CD4-positive, CD25-positive, alpha-beta regulatory T cell (primary cell): Measurements from ENCODE around the gene MATCAP1. TPM values are rescaled to one million over a fixed set of nuclear protein-coding genes. Genes with fewer than 3 reads are reported as not detected.

Experiments used
- ATAC-seq, 2 donors: fragments of 150-1000 bp; cut with Tn5 transposase; one replicate each; pipeline ENCODE4 v1.10.0; 2021; ENCODE audit warnings: low read depth in 2 of 2, moderate number of reproducible peaks in 2 of 2, moderate library complexity in 1 of 2
- DNase-seq, 3 donors: peaks; one replicate each; pipeline versions ENCODE4 v3.0.0 to v3.0.0-alpha.2; 2012 to 2022; ENCODE audit warnings: mixed read lengths in 1 of 3
- H3K27ac ChIP-seq: one replicate; pipeline ENCODE4 v1.7.0; 2013; ENCODE audit warnings: mild to moderate bottlenecking, low read length; ENCODE audit not compliant: insufficient read depth, poor library complexity, severe bottlenecking
- H3K27me3 ChIP-seq: one replicate; pipeline ENCODE4 v1.7.0; 2013; ENCODE audit warnings: low read length; ENCODE audit not compliant: control insufficient read depth, insufficient read depth
- H3K36me3 ChIP-seq: one replicate; pipeline ENCODE4 v1.7.0; 2013; ENCODE audit warnings: mild to moderate bottlenecking, low read length, moderate library complexity; ENCODE audit not compliant: control insufficient read depth, insufficient read depth
- H3K4me1 ChIP-seq: 2 replicates; pipeline ENCODE4 v1.7.0; 2013; ENCODE audit warnings: mild to moderate bottlenecking, low read length; ENCODE audit not compliant: insufficient read depth, control insufficient read depth, poor library complexity, severe bottlenecking
- H3K4me3 ChIP-seq: one replicate; pipeline ENCODE4 v1.7.0; 2013; ENCODE audit warnings: low read depth, mild to moderate bottlenecking, low read length, moderate library complexity
- H3K9me3 ChIP-seq, 2 experiments: 1 replicate in 1 of 2; 2 replicates in 1 of 2; pipeline ENCODE4 v1.7.0; 2013; ENCODE audit warnings: low read length in 2 of 2, mild to moderate bottlenecking in 1 of 2, moderate library complexity in 1 of 2; ENCODE audit not compliant: control insufficient read depth in 2 of 2
- H3K27ac Mint-ChIP-seq, 3 donors: one replicate each; pipeline ENCODE4 v1.8.0; 2020 to 2022; ENCODE audit warnings: mild to moderate bottlenecking in 3 of 3, mixed read lengths in 3 of 3, moderate library complexity in 2 of 3
- H3K27me3 Mint-ChIP-seq: one replicate; pipeline ENCODE4 v1.8.0; 2022; ENCODE audit warnings: mild to moderate bottlenecking, mixed read lengths
- H3K36me3 Mint-ChIP-seq: one replicate; pipeline ENCODE4 v1.8.0; 2020; ENCODE audit warnings: mixed read lengths
- H3K4me1 Mint-ChIP-seq, 4 donors: one replicate each; pipeline ENCODE4 v1.8.0; 2020 to 2022; ENCODE audit warnings: mixed read lengths in 4 of 4, mild to moderate bottlenecking in 1 of 4
- H3K4me3 Mint-ChIP-seq, 4 donors: one replicate each; pipeline ENCODE4 v1.8.0; 2020 to 2022; ENCODE audit warnings: mild to moderate bottlenecking in 4 of 4, mixed read lengths in 4 of 4, moderate library complexity in 3 of 4
- H3K9me3 Mint-ChIP-seq, 7 donors: one replicate each; pipeline ENCODE4 v1.8.0; 2020 to 2022; ENCODE audit warnings: mixed read lengths in 7 of 7, mild to moderate bottlenecking in 3 of 7, moderate library complexity in 2 of 7
- polyA plus RNA-seq, 4 donors: library from polyadenylated mRNA; unstranded; fragments of 300-500 nt; fragmentation: Illumina TruSeq; gene quantifications; one replicate each; pipeline ENCODE4 v1.2.3, GENCODE V29; 2021
- total RNA-seq: library from RNA; stranded (reverse); gene quantifications from one replicate; pipeline ENCODE4 v1.2.3, GENCODE V29; 2022

The MATCAP1 gene
- total and polyA plus RNA-seq, 5 donors from 2014 or later, result 0.80 to 19.6 TPM; not detected in 3

- Histone ChIP-seq H3K4me1 (peaks cover 16% of the 10 kb centered on the region), H3K4me3 (no peak overlapping the region), H3K27me3 (no peaks in the 10 kb centered on the region), H3K9me3 (no peaks in the 10 kb centered on the region), H3K27ac (no peak overlapping the region), H3K36me3 (peaks cover 40% of the 10 kb centered on the region)
- Mint-ChIP-seq H3K4me3 (peak overlapping the region in 1 of 4 donors; percentile 72), H3K36me3 (peaks cover 49% of the 10 kb centered on the region), H3K9me3 (no peaks in the 10 kb centered on the region), H3K27ac (no peak overlapping the region), H3K4me1 (peaks cover 0 to 13% (median 8%) of the 10 kb centered on the region in 4 donors), H3K27me3 (peaks cover 10% of the 10 kb centered on the region)
- DNase-seq (no peak), ATAC-seq (no peak)
These were observed 36.2 kb downstream of the MATCAP1 start for GRCh38 chr16:67147437-67148140.

- Histone ChIP-seq H3K4me1 (peaks cover 16% of the 10 kb centered on the region), H3K4me3 (no peak overlapping the region), H3K27me3 (no peaks in the 10 kb centered on the region), H3K36me3 (peaks cover 43% of the 10 kb centered on the region), H3K9me3 (no peaks in the 10 kb centered on the region), H3K27ac (no peak overlapping the region)
- peaks cover 0 to 10% (median 6%) of the 10 kb centered on the region in 4 donors for H3K4me1 Mint-ChIP-seq
- no peak overlapping the region for H3K27ac Mint-ChIP-seq
- ATAC-seq, result no peak
- DNase-seq, result no peak
- H3K36me3 Mint-ChIP-seq, result peaks cover 56% of the 10 kb centered on the region
- no peak overlapping the region for H3K4me3 Mint-ChIP-seq
- peaks cover 9% of the 10 kb centered on the region for H3K27me3 Mint-ChIP-seq
- no peaks in the 10 kb centered on the region for H3K9me3 Mint-ChIP-seq
These were observed 37.0 kb downstream of the MATCAP1 start for GRCh38 chr16:67146523-67147357.

DNA sequence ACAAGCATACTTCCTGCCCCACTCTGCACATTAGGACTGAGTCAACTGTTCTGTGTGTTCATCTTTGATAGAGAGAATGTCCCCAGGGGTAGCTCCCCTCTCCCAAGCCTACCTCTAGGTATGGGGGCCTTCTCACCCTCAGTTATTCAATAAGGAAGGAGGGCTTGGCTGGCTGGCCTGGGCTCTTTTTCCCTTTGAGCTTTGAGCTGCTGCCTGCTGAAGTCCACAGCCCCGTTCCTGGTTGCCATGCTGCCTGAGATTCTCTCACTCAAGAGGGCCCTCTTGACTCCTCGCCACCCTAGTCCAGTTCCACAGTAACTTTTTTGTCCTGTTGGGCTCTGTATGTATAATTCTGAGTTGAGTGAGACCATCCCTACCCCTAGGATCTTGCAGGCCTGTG lies 38.0 kb downstream of the MATCAP1 start:
- H3K4me1 ChIP-seq, result peaks cover 11% of the 10 kb centered on the region
- peaks cover 53% of the 10 kb centered on the region for H3K36me3 ChIP-seq
- Mint-ChIP-seq H3K4me1 (peaks cover 0 to 5% (median 1%) of the 10 kb centered on the region in 4 donors), H3K9me3 (no peaks in the 10 kb centered on the region), H3K36me3 (peaks cover 65% of the 10 kb centered on the region), H3K27ac (no peak overlapping the region), H3K4me3 (no peak overlapping the region), H3K27me3 (peaks cover 5% of the 10 kb centered on the region)
- no peak overlapping the region for H3K27ac ChIP-seq
- H3K4me3 ChIP-seq, result no peak overlapping the region
- H3K9me3 ChIP-seq, result no peaks in the 10 kb centered on the region
- no peaks in the 10 kb centered on the region for H3K27me3 ChIP-seq
- ATAC-seq (no peak), DNase-seq (no peak)

DNA sequence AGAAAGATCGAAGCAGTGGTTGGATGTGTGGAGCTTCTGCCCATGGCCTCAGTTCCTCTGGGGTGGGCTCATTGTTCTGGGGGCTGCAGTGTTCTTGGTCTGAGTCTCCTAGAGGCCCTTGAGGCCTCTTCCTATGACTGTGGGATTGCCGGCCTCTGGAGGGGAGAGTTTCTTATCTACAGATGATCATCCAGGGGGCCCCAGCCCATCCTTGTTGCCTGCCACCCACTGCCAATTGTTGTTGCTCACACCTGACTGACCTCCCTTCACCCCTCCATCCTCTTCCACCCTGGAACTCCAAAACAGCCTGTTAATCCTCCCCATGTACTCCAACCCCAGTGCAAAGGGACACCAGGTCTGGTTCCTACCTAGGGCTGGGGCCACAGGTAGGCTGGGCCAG lies 38.8 kb downstream of the MATCAP1 start:
- DNase-seq (no peak), ATAC-seq (no peak)
- H3K4me3 ChIP-seq, result no peak overlapping the region
- H3K36me3 Mint-ChIP-seq, result peaks cover 73% of the 10 kb centered on the region
- H3K27me3 Mint-ChIP-seq, result peaks cover 5% of the 10 kb centered on the region
- peak overlapping the region in 1 of 3 donors; percentile 38 for H3K27ac Mint-ChIP-seq
- no peaks in the 10 kb centered on the region for H3K27me3 ChIP-seq
- H3K4me1 ChIP-seq, result peaks cover 3% of the 10 kb centered on the region
- no peaks in the 10 kb centered on the region for H3K9me3 ChIP-seq
- H3K27ac ChIP-seq, result no peak overlapping the region
- H3K4me3 Mint-ChIP-seq, result peak overlapping the region in 1 of 4 donors; percentile 15
- no peaks in the 10 kb centered on the region for H3K9me3 Mint-ChIP-seq
- H3K36me3 ChIP-seq, result peaks cover 61% of the 10 kb centered on the region
- H3K4me1 Mint-ChIP-seq, result peaks cover 0 to 5% (median 1%) of the 10 kb centered on the region in 4 donors

- H3K9me3 ChIP-seq, result no peaks in the 10 kb centered on the region
- no peak overlapping the region for H3K4me3 ChIP-seq
- H3K36me3 ChIP-seq, result peaks cover 71% of the 10 kb centered on the region
- H3K27me3 Mint-ChIP-seq, result no peaks in the 10 kb centered on the region
- no peaks in the 10 kb centered on the region for H3K9me3 Mint-ChIP-seq
- H3K4me1 ChIP-seq, result no peaks in the 10 kb centered on the region
- peaks cover 76% of the 10 kb centered on the region for H3K36me3 Mint-ChIP-seq
- no peak overlapping the region for H3K4me3 Mint-ChIP-seq
- H3K27ac Mint-ChIP-seq, result no peak overlapping the region
- H3K27me3 ChIP-seq, result no peaks in the 10 kb centered on the region
- ATAC-seq (no peak), DNase-seq (no peak)
- no peak overlapping the region for H3K27ac ChIP-seq
- no peaks in the 10 kb centered on the region for H3K4me1 Mint-ChIP-seq
These were observed 41.4 kb downstream of the MATCAP1 start for GRCh38 chr16:67142342-67142741.

DNA sequence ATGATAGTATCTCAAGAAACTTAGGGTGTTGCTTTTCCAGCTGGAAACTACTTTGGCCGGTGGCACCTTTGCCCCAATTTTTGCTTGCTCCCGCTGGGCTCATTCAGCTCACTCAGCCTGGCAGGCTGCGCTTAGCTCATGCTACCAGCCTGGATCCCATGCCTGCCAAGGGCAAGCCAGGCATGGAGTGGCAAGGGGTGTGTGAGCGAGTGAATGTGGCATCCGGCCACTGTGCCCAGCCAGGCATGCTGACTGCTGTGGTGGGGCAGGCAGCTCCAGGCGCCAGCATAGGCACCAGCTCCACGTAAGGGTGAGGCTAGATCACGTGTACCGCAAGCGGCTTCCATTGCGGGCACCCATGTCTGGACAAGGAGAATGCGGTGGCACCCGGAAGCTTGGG lies 42.4 kb downstream of the MATCAP1 start:
- Mint-ChIP-seq H3K9me3 (no peaks in the 10 kb centered on the region), H3K36me3 (peaks cover 68% of the 10 kb centered on the region), H3K4me3 (no peak overlapping the region), H3K4me1 (no peaks in the 10 kb centered on the region), H3K27ac (no peak overlapping the region), H3K27me3 (no peaks in the 10 kb centered on the region)
- H3K4me1 ChIP-seq, result no peaks in the 10 kb centered on the region
- no peaks in the 10 kb centered on the region for H3K27me3 ChIP-seq
- H3K27ac ChIP-seq, result no peak overlapping the region
- ATAC-seq, result no peak
- H3K9me3 ChIP-seq, result no peaks in the 10 kb centered on the region
- H3K36me3 ChIP-seq, result peaks cover 69% of the 10 kb centered on the region
- no peak for DNase-seq
- no peak overlapping the region for H3K4me3 ChIP-seq

DNA sequence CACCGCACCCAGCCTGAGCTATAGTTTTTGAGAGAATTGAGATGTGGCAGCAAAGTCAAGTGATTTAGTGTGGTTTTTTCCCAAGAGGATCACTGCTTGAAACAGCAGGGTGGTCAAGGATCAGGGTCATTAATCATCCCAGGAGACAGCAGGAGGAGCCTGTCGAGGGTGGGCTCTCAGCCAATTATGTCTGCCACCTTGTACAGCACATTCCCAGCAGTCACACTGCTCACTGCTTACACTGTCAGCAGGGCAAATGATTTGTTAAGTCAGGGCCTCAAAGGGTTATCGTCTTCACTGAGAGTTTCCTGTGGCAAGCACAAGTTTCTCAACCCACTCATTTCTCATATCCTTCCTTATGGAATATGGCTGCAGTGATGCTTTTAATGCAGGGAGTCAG lies 46.2 kb downstream of the MATCAP1 start:
- ATAC-seq (no peak), DNase-seq (no peak)
- Histone ChIP-seq H3K36me3 (peaks cover 72% of the 10 kb centered on the region), H3K27me3 (no peaks in the 10 kb centered on the region), H3K9me3 (no peaks in the 10 kb centered on the region), H3K4me1 (no peaks in the 10 kb centered on the region), H3K27ac (no peak overlapping the region), H3K4me3 (no peak overlapping the region)
- Mint-ChIP-seq H3K36me3 (peaks cover 54% of the 10 kb centered on the region), H3K4me3 (no peak overlapping the region), H3K27me3 (no peaks in the 10 kb centered on the region), H3K27ac (no peak overlapping the region), H3K4me1 (no peaks in the 10 kb centered on the region), H3K9me3 (no peaks in the 10 kb centered on the region)
